Gastroesophageal sphincter (tissue), 4 donors: ENCODE measurements around the gene GNG12. TPM values are rescaled to one million over a fixed set of nuclear protein-coding genes. Genes with fewer than 3 reads are reported as not detected.

ENCODE experiments used
- ATAC-seq: fragments of 150-250 bp; one replicate; pipeline ENCODE4 v1.9.1; 2016; ENCODE audit warnings: mild to moderate bottlenecking, moderate library complexity
- H3K27ac ChIP-seq, 4 donors: fragments of 200-600 bp; sonication (generic) in 3 of 4; 1 replicate in 3 of 4; 2 replicates in 1 of 4; pipeline ENCODE4 v1.5.1; 2016 to 2019
- H3K27me3 ChIP-seq: fragments of 200-600 bp; sonication (generic); one replicate; pipeline ENCODE4 v1.5.1; 2019
- H3K36me3 ChIP-seq, 2 donors: fragments of 200-600 bp; sonication (generic); one replicate each; pipeline ENCODE4 v1.5.1; 2019; ENCODE audit warnings: control low read depth in 1 of 2
- H3K4me1 ChIP-seq, 3 donors: fragments of 200-600 bp; sonication (generic); 1 replicate in 2 of 3; 2 replicates in 1 of 3; pipeline ENCODE4 v1.5.1; 2016 to 2019; ENCODE audit warnings: control low read depth in 2 of 3
- H3K4me3 ChIP-seq, 2 donors: fragments of 200-600 bp; sonication (generic); one replicate each; pipeline ENCODE4 v1.5.1; 2019; ENCODE audit warnings: mild to moderate bottlenecking in 1 of 2, moderate library complexity in 1 of 2
- H3K9me3 ChIP-seq, 3 donors: fragments of 200-600 bp; sonication (generic); one replicate each; pipeline ENCODE4 v1.5.1; 2017 to 2019; ENCODE audit warnings: control low read depth in 2 of 3
- CTCF ChIP-seq, 4 experiments: fragments of 200-600 bp in 2 of 4; fragments of 450-650 bp in 2 of 4; sonication (generic) in 1 of 4; IDR thresholded peaks; one replicate each; pipeline ENCODE4 v1.5.1; 2017 to 2019; ENCODE audit warnings: antibody characterized with exemption in 4 of 4, mild to moderate bottlenecking in 2 of 4, moderate library complexity in 2 of 4
- EP300 ChIP-seq: sonication (generic); formaldehyde crosslinking; IDR thresholded peaks from one replicate; pipeline ENCODE4 v1.6.1; 2017; ENCODE audit warnings: antibody characterized with exemption, mild to moderate bottlenecking
- POLR2A ChIP-seq, 2 donors: fragments of 450-650 bp; IDR thresholded peaks; one replicate each; pipeline ENCODE4 v1.6.1; 2017; ENCODE audit warnings: antibody characterized with exemption in 2 of 2, mild to moderate bottlenecking in 2 of 2, moderate library complexity in 1 of 2
- POLR2AphosphoS5 ChIP-seq: sonication (generic); formaldehyde crosslinking; IDR thresholded peaks from one replicate; pipeline ENCODE4 v1.6.1; 2017; ENCODE audit warnings: antibody characterized with exemption
- WGBS, 2 donors: methylation state at CpG; one replicate each; pipeline ENCODE4 v1.1.5; 2018; ENCODE audit warnings: low coverage in 1 of 2; 5-methylcytosine and 5-hydroxymethylcytosine counted together
- total RNA-seq, 4 donors: library from RNA; depleted of rRNA; stranded (reverse); fragments of >200 nt; gene quantifications; one replicate each; pipeline ENCODE4 v1.1.0, GENCODE V29; 2016

GNG12 gene
- total RNA-seq, 4 donors from 2014 or later = 135 to 175 (median 149) TPM

- TF ChIP-seq POLR2AphosphoS5 = peak; percentile 34
- TF ChIP-seq POLR2A (IDR thresholded peaks at IDR 0.05) = no peak
- 79% methylated on average over 4 of the region's 4 CpGs; no CpG with 5 or more reads in 1 of the 2 donors for WGBS, 2 donors
- Histone ChIP-seq H3K4me3 (no peak overlapping the region), H3K9me3 (no peaks in the 10 kb centered on the region), H3K27me3 (no peaks in the 10 kb centered on the region), H3K27ac (no peak overlapping the region), H3K36me3 (no peaks in the 10 kb centered on the region), H3K4me1 (peaks cover 7 to 75% (median 12%) of the 10 kb centered on the region in 3 donors)
- no peak for ATAC-seq
Measured at GRCh38 chr1:67716800-67717199, 116.5 kb downstream of the GNG12 start.

GRCh38 chr1:67715819-67716218 is 117.4 kb downstream of the GNG12 start:
- H3K4me1 ChIP-seq = peaks cover 4 to 74% (median 9%) of the 10 kb centered on the region in 3 donors
- WGBS, 2 donors = 100% methylated on average over 1 to 2 of the region's 2 CpGs
- ATAC-seq = no peak
- no peak overlapping the region for H3K4me3 ChIP-seq
- H3K27ac ChIP-seq = no peak overlapping the region
- no peaks in the 10 kb centered on the region for H3K36me3 ChIP-seq
- H3K27me3 ChIP-seq = no peaks in the 10 kb centered on the region
- TF ChIP-seq POLR2A (IDR thresholded peaks at IDR 0.05) (no peak), EP300 (no peak), CTCF (IDR thresholded peaks at IDR 0.05) (no peak), POLR2AphosphoS5 (no peak)
- H3K9me3 ChIP-seq = no peaks in the 10 kb centered on the region

GRCh38 chr1:67713057-67713846 is 120.0 kb downstream of the GNG12 start:
- WGBS, 2 donors = 38 to 92% methylated on average over 2 to 3 of the region's 6 CpGs
- peak; percentile 49 for ATAC-seq

GRCh38 chr1:67711855-67712212 is 121.4 kb downstream of the GNG12 start:
- no peaks in the 10 kb centered on the region for H3K9me3 ChIP-seq
- H3K27ac ChIP-seq = no peak overlapping the region
- 45% methylated on average over 2 of the region's 2 CpGs; no CpG with 5 or more reads in 1 of the 2 donors for WGBS, 2 donors
- H3K27me3 ChIP-seq = no peaks in the 10 kb centered on the region
- H3K4me3 ChIP-seq = no peak overlapping the region
- no peaks in the 10 kb centered on the region for H3K36me3 ChIP-seq
- ATAC-seq = no peak
- H3K4me1 ChIP-seq = peaks cover 6 to 81% (median 8%) of the 10 kb centered on the region in 3 donors
- no peak for TF ChIP-seq CTCF (IDR thresholded peaks at IDR 0.05)
- TF ChIP-seq POLR2A (IDR thresholded peaks at IDR 0.05) = no peak
- TF ChIP-seq EP300 = no peak
- no peak for TF ChIP-seq POLR2AphosphoS5

More at GRCh38 chr1:67713057-67713846, 120.0 kb downstream of the GNG12 start:
- no peaks in the 10 kb centered on the region for H3K36me3 ChIP-seq
- no peaks in the 10 kb centered on the region for H3K9me3 ChIP-seq
- H3K4me3 ChIP-seq = no peak overlapping the region
- H3K4me1 ChIP-seq = peaks cover 3 to 80% (median 9%) of the 10 kb centered on the region in 3 donors
- no peak for TF ChIP-seq CTCF (IDR thresholded peaks at IDR 0.05)
- TF ChIP-seq POLR2A (IDR thresholded peaks at IDR 0.05) = no peak
- TF ChIP-seq POLR2AphosphoS5 = peak; percentile 8
- no peak for TF ChIP-seq EP300
- no peaks in the 10 kb centered on the region for H3K27me3 ChIP-seq
- H3K27ac ChIP-seq = no peak overlapping the region

- H3K27me3 ChIP-seq = no peaks in the 10 kb centered on the region
Measured at GRCh38 chr1:67711158-67711854, 122.0 kb downstream of the GNG12 start.

More at GRCh38 chr1:67711158-67711854, 122.0 kb downstream of the GNG12 start:
- 80 to 93% methylated on average over 7 of the region's 7 CpGs for WGBS, 2 donors
- Histone ChIP-seq H3K27ac (no peak overlapping the region), H3K4me3 (no peak overlapping the region), H3K9me3 (no peaks in the 10 kb centered on the region), H3K36me3 (peaks cover 0 to 2% of the 10 kb centered on the region in 2 donors), H3K4me1 (peaks cover 7 to 81% (median 8%) of the 10 kb centered on the region in 3 donors)
- ATAC-seq = no peak
- TF ChIP-seq EP300 (no peak), POLR2A (IDR thresholded peaks at IDR 0.05) (no peak), CTCF (IDR thresholded peaks at IDR 0.05) (no peak)
